GM21367 (cell line): ENCODE data around the gene MRPS11.
A peak's percentile ranks its signal among the peaks of the same experiment; 100 is the strongest.
"Not testable (repeated sequence)": the region's sequence is repeated elsewhere in the genome, so short reads cannot be mapped to it uniquely, and the experiment has no call there.

ENCODE experiments used
- ATAC-seq: cut with Tn5 transposase; IDR thresholded peaks from one replicate; pipeline ENCODE4 v1.9.1; 2021; ENCODE audit not compliant: unreplicated experiment

MRPS11 gene

GRCh38 chr15:88467073-88467934 is at the start of gene MRPS11, which contains the start of gene MRPL46:
Gene MRPS11, plus strand, starts transcription at chr15:88467708. Its CDS starts 10 bp downstream, at chr15:88467718.
Gene MRPL46, minus strand, starts transcription at chr15:88467388. Its CDS starts 11 bp downstream, at chr15:88467377.
- peak; percentile 75 for ATAC-seq

- ATAC-seq = no peak
Observed at GRCh38 chr15:88419830-88420229, 47.7 kb upstream of the MRPS11 start.

DNA sequence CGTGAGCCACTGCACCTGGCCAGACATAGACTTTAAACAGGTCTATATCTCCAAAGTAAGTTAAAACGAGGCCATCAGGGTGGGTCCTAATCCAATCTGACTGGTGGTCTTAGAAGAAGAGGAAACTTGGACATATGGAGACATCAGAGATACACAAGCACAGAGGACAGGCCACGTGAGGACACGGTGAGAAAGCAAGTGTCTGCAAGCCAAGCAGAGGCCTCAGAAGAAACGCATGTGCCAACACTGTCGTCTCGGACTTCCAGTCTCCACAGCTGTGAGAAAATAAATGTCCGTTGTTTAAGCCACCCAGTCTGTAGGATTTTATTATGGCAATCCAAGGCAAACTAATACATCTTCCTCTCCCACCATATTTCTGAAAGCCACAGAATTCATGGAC is 44.2 kb upstream of the MRPS11 start:
- no peak for ATAC-seq

- no peak for ATAC-seq
Observed at GRCh38 chr15:88426304-88426703, 41.2 kb upstream of the MRPS11 start.

GRCh38 chr15:88428053-88428452 is 39.5 kb upstream of the MRPS11 start:
- no peak for ATAC-seq

GRCh38 chr15:88428805-88429605 is 38.5 kb upstream of the MRPS11 start:
- ATAC-seq = no peak

DNA sequence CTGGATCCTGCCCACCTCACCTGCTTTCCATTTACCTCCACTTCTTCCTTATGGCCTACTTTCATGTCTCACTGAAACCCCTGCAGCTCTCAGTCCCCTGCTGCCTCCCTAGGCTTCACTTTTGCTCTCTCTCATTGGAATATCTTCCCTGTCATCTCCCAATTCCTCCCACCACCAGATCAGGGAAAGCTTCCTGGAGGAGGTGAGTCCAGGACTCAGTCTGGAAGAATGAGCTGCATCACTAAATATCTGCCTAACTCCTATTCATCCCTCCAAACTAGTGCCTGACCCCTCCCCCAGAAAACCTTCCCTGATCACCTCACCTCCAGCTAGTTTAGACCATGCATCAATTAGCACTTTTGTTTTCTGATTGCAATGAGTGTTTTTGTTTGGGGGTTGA is 37.5 kb upstream of the MRPS11 start:
- ATAC-seq = no peak

- ATAC-seq = no peak
Observed at GRCh38 chr15:88431441-88431840, 36.1 kb upstream of the MRPS11 start.

GRCh38 chr15:88433046-88433685 is 34.3 kb upstream of the MRPS11 start:
- ATAC-seq = no peak

- ATAC-seq = not testable (repeated sequence)
Observed at GRCh38 chr15:88434106-88434505, 33.4 kb upstream of the MRPS11 start.

- ATAC-seq = no peak
Observed at GRCh38 chr15:88438181-88438580, 29.3 kb upstream of the MRPS11 start.

DNA sequence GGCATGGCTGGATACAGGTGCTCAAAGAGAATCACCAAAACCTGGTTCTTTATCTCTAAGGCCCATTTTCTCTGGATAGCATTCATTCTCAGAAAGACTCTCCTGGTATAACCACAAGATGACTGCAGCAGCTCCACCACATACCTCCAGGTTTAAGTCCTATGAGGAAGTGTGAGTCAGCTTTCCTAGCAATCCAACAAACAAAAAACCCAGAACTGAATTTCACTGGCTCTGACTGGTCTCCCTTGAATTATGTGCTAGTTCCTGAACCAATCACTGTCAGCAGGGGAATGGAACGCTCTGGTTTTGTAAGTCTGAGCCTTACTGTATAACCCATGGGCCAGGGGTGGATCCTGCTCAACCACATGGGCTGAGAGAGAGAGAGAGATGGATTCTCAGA is 27.5 kb upstream of the MRPS11 start:
- ATAC-seq = no peak

DNA sequence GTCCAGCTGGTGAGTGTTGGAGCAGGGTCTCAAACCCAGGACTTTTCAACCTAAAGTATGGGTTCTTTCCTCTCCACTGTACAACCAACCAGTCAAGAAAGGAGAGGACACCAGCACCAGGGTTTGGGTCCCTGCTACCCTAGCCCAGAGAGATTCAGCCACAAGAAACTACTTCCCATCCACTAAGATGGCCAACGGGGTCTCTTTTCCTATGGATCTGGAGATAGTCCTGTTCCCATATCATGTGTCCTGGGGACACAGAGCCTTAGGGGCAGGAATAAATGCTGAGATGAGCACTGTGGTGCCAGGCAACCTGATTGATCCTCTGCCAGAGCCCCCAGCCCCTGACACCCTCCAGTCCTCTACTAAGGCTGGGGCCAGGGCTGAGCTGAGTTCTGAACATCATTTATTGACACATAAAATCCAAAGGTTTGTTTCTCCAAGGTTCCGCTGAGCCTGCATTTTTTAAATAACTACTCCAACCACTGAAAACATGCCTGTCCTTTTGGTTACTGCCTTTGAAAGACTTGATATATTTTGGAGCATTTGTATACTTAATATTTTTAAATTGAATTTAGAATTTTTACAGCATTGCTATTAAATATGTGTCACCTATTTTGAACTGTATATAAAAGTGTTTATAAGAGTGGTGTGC is 26.3 kb upstream of the MRPS11 start:
- ATAC-seq = no peak

GRCh38 chr15:88447206-88447605 is 20.3 kb upstream of the MRPS11 start:
- no peak for ATAC-seq

DNA sequence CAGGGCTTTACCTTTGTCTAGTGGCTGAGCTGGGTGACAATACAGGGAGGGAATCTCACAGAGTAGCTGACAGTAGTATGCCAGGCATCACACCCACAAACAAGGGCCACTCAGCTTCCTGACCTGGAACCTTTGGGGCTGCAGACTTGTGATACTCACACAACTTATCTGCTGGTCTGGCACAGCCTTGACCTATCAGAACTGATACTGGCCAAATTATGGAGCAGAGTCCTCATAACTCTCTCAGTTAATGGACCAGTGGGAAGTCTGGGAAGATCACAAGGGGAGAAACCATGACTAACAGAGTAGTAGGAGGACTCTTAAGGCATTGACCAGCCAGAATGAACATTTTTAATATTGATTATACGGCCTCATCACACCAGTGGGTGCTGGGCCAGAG is 19.8 kb upstream of the MRPS11 start:
- no peak for ATAC-seq

- ATAC-seq = no peak
Observed at GRCh38 chr15:88448991-88449461, 18.5 kb upstream of the MRPS11 start.

GRCh38 chr15:88449581-88449980 is 17.9 kb upstream of the MRPS11 start:
- no peak for ATAC-seq

DNA sequence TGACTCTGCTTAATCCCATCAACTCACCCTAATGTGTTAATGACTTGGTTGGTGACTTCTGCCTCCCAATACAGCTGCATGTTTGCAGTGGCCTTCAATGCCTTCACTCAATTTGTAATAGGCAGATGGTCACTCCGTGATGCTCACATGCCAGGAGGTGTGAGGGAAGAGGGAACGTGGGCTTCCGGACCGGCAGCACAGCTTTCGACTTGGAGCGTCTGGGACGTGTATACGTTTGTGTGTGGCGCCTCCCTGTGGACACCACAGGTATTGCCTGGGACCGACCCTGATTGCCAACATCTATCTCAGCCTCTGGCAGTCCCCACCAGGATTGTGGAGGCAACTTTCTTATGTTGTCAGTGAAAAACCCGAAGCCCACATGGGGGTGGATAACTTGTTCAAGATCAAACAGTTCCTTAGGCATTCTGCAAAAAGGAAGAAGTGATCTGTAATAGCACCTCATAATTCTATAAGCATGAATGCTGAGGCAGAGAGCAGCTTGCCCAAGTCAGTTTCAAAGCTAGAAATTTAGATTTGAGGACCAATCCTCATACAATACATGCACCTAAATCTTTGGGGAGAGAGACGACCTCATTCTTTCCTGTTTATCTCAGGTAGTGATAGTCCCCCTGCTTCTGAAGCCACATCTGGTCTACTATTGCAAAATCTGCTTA is 17.2 kb upstream of the MRPS11 start:
- peak; percentile 58 for ATAC-seq

DNA sequence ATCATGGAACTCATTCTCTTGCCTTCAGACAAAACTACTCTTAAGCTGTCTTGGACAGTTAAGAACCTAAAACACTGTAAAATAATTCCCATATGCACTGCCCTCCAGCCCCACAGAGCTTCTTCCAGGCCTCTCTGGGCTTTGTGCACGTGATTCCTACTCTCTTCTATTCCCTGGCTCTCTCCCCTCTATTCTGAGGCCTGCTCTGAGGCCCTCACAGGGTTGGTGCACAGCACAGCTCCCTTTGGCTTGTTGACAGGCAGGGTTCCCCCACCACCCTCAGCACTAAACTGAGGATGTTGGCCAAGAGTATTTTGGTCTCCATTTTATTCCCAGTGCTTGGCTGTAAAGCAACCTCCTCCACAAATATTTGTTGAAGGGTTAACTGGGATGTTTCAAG is 13.9 kb upstream of the MRPS11 start:
- ATAC-seq = no peak

GRCh38 chr15:88454236-88454635 is 13.3 kb upstream of the MRPS11 start:
- ATAC-seq = no peak
